K562 (cell line): ENCODE data around the gene ISG20L2. TPM values are rescaled to one million over a fixed set of nuclear protein-coding genes. Genes with fewer than 3 reads are reported as not detected.
A peak's percentile ranks its signal among the peaks of the same experiment; 100 is the strongest.

Source experiments
- ARID3B ChIP-seq: fragments of 250-450 bp; sonication (Bioruptor Pico); IDR thresholded peaks from 2 replicates; pipeline ENCODE4 v1.4.0; 2020; ENCODE audit warnings: borderline replicate concordance
- CEBPB ChIP-seq: fragments of 450-650 bp; IDR thresholded peaks from 2 replicates; pipeline ENCODE4 v1.6.1; 2016; ENCODE audit warnings: missing genetic modification characterization, missing compliant biosample characterization
- CTCFL ChIP-seq: IDR thresholded peaks from 2 replicates; pipeline ENCODE4 v1.6.1; 2011; ENCODE audit warnings: borderline replicate concordance, low read depth, mild to moderate bottlenecking, moderate library complexity, low read length; ENCODE audit not compliant: insufficient read depth, poor library complexity, severe bottlenecking
- HMG20B ChIP-seq: fragments of 250-450 bp; sonication (Bioruptor Pico); IDR thresholded peaks from 2 replicates; pipeline ENCODE4 v1.5.0; 2021; ENCODE audit warnings: mild to moderate bottlenecking
- KHSRP ChIP-seq: fragments of 450-650 bp; IDR thresholded peaks from 2 replicates; pipeline ENCODE4 v1.6.1; 2017
- SAFB ChIP-seq: fragments of 200-400 bp; formaldehyde crosslinking; IDR thresholded peaks from 2 replicates; pipeline ENCODE4 v1.6.1; 2017; ENCODE audit warnings: low read depth, low read length, borderline replicate concordance
- SIRT6 ChIP-seq: IDR thresholded peaks from one replicate; pipeline ENCODE4 v1.6.1; 2012; ENCODE audit warnings: low read depth, mild to moderate bottlenecking, control low read depth, inconsistent platforms, low read length, moderate library complexity
- SNAPC5 ChIP-seq: fragments of 250-450 bp; sonication (Bioruptor Pico); IDR thresholded peaks from 2 replicates; pipeline ENCODE4 v1.8.0; 2021; ENCODE audit warnings: moderate library complexity, mild to moderate bottlenecking, inconsistent platforms
- SNRNP70 ChIP-seq: fragments of 200-400 bp; formaldehyde crosslinking; optimal IDR thresholded peaks from 2 replicates; pipeline ENCODE3; 2017; ENCODE audit warnings: low read depth, low read length
- TBP ChIP-seq: optimal IDR thresholded peaks from 2 replicates; pipeline ENCODE3; 2011; ENCODE audit warnings: low read depth, low read length, improper control_type of control experiment
- U2AF1 ChIP-seq: fragments of 200-400 bp; formaldehyde crosslinking; optimal IDR thresholded peaks from 2 replicates; pipeline ENCODE3; 2017; ENCODE audit warnings: mild to moderate bottlenecking, low read depth, low read length, moderate library complexity
- ZBTB26 ChIP-seq: fragments of 450-650 bp; formaldehyde crosslinking; IDR thresholded peaks from 2 replicates; pipeline ENCODE4 v1.4.0; 2022; ENCODE audit warnings: missing genetic modification characterization
- ZFP91 ChIP-seq: sonication (generic); formaldehyde crosslinking; IDR thresholded peaks from 2 replicates; pipeline ENCODE4 v1.8.0; 2022; ENCODE audit warnings: mild to moderate bottlenecking, missing genetic modification reagents
- ZHX1 ChIP-seq: fragments of 150-350 bp; conservative IDR thresholded peaks from 2 replicates; pipeline ENCODE4 v1.6.1; 2014; ENCODE audit warnings: low read length
- ZKSCAN8 ChIP-seq: fragments of 200-800 bp; sonication (Bioruptor generic); IDR thresholded peaks from 2 replicates; pipeline ENCODE4 v1.6.1; 2016; ENCODE audit warnings: missing genetic modification characterization, missing compliant biosample characterization
- ZNF134 ChIP-seq: fragments of 250-450 bp; sonication (Bioruptor Pico); conservative IDR thresholded peaks from 2 replicates; pipeline ENCODE4 v1.4.0; 2020
- ZNF263 ChIP-seq: sonication (generic); formaldehyde crosslinking; IDR thresholded peaks from 2 replicates; pipeline ENCODE4 v1.8.0; 2022; ENCODE audit warnings: mild to moderate bottlenecking, missing genetic modification reagents, borderline replicate concordance
- ZNF696 ChIP-seq: fragments of 250-450 bp; sonication (Bioruptor Pico); conservative IDR thresholded peaks from 2 replicates; pipeline ENCODE4 v1.4.0; 2020; ENCODE audit warnings: mild to moderate bottlenecking, moderate library complexity
- polyA plus RNA-seq, 8 experiments: library from polyadenylated mRNA; depleted of rRNA in 4 of 8; stranded (reverse) in 5 of 8; unstranded in 3 of 8; fragments of >200 nt; fragmentation: Nextera tagmentation in 2 of 8; fragmentation: Illumina TruSeq in 1 of 8; extraction: Ambion mirVana in 2 of 8; extraction: Trizol in 1 of 8; gene quantifications; 2 replicates each; pipeline versions ENCODE4 v1.2.1 to v1.2.3, GENCODE V29; 2011 to 2014; ENCODE audit warnings: inconsistent platforms in 1 of 8, missing spikeins in 1 of 8
- total RNA-seq, 7 experiments: library from RNA; depleted of rRNA in 6 of 7; stranded (reverse); fragments of >200 nt in 6 of 7; fragmentation: Illumina TruSeq in 2 of 7; extraction: Trizol in 2 of 7; gene quantifications; 2 replicates each; pipeline versions ENCODE4 v1.2.1 to v1.2.3, GENCODE V29; 2011 to 2021; ENCODE audit warnings: low replicate concordance in 1 of 7

The ISG20L2 gene
- total and polyA plus RNA-seq, 9 of the 15 experiments (the other 6 are each of a cell fraction or from before 2014, with no cell fraction given): 21.3 to 130 (median 50.3) TPM

- TF ChIP-seq ZNF134 (CRISPR knock-in tag) (no peak), ZNF696 (CRISPR knock-in tag) (no peak), HMG20B (CRISPR knock-in tag) (no peak), SNAPC5 (CRISPR knock-in tag) (no peak), ZFP91 (CRISPR knock-in tag) (no peak; the same call in 1 of the 2 replicates), TBP (peak; percentile 73), ZHX1 (no peak), U2AF1 (no peak), SIRT6 (no peak), ZKSCAN8 (CRISPR knock-in tag) (peak; percentile 79; the same call in 1 of the 2 replicates), SNRNP70 (no peak), ARID3B (CRISPR knock-in tag) (no peak), SAFB (no peak), ZNF263 (CRISPR knock-in tag) (peak; percentile 83), ZBTB26 (no peak), CEBPB (tag) (peak; percentile 13; the same call in 1 of the 2 replicates), CTCFL (no peak), KHSRP (no peak)
Measured at GRCh38 chr1:156767101-156767878, 38.7 kb upstream of the ISG20L2 start, which contains the start of gene PRCC (continued).
